H1 (cell line): Measurements from ENCODE around the gene TENT4A. TPM values are rescaled to one million over a fixed set of nuclear protein-coding genes. Genes with fewer than 3 reads are reported as not detected.

ENCODE experiments used
- CTCF ChIA-PET: fragments of 300-600 bp; sonication (Branson Sonifier 250); formaldehyde crosslinking; loops from one replicate; lab custom pipeline; 2021; ENCODE audit not compliant: partially characterized antibody; lab: Charles Lee
- POLR2A ChIA-PET: fragments of 300-600 bp; sonication (Branson Sonifier 250); formaldehyde crosslinking; loops from one replicate; lab custom pipeline; 2021; ENCODE audit warnings: inconsistent platforms; ENCODE audit not compliant: partially characterized antibody; lab: Charles Lee
- DNase-seq, 2 experiments: peaks; one replicate each; pipeline versions ENCODE4 v3.0.0 to v3.0.0-alpha.2; 2010 to 2022; ENCODE audit warnings: low spot score in 2 of 2, low read depth in 1 of 2, mixed read lengths in 1 of 2
- FAIRE-seq: peaks from 2 replicates; lab custom pipeline; 2011; peaks lifted over from hg19 to GRCh38; lab: Jason Lieb, UNC
- H2AFZ ChIP-seq: 2 replicates; pipeline ENCODE4 v1.8.1; 2012; ENCODE audit warnings: low read length, inconsistent platforms
- H2AK5ac ChIP-seq: 2 replicates; pipeline ENCODE4 v1.6.1; 2013; ENCODE audit warnings: low read depth, low read length
- H2BK120ac ChIP-seq: replicated peaks from 2 replicates; pipeline ENCODE3; 2013; ENCODE audit warnings: low read depth, low read length, inconsistent platforms
- H2BK12ac ChIP-seq: 2 replicates; pipeline ENCODE4 v1.6.1; 2013; ENCODE audit warnings: low read depth, low read length
- H2BK15ac ChIP-seq: 2 replicates; pipeline ENCODE4 v1.6.1; 2013; ENCODE audit warnings: low read length
- H2BK20ac ChIP-seq: 2 replicates; pipeline ENCODE4 v1.6.1; 2013; ENCODE audit warnings: low read length
- H2BK5ac ChIP-seq: 2 replicates; pipeline ENCODE4 v1.6.1; 2013; ENCODE audit warnings: low read depth, low read length
- H3K14ac ChIP-seq: 2 replicates; pipeline ENCODE4 v1.6.1; 2013; ENCODE audit warnings: inconsistent platforms; ENCODE audit not compliant: insufficient read length
- H3K18ac ChIP-seq: 2 replicates; pipeline ENCODE4 v1.6.1; 2013; ENCODE audit warnings: low read length; ENCODE audit errors: extremely low read depth
- H3K23ac ChIP-seq: 2 replicates; pipeline ENCODE4 v1.6.1; 2013; ENCODE audit warnings: inconsistent platforms; ENCODE audit not compliant: insufficient read length
- H3K23me2 ChIP-seq: 2 replicates; pipeline ENCODE4 v1.6.1; 2013; ENCODE audit warnings: low read depth, low read length
- H3K27ac ChIP-seq: 2 replicates; pipeline ENCODE4 v1.6.1; 2011; ENCODE audit warnings: low read depth, low read length, inconsistent platforms
- H3K27me3 ChIP-seq, 4 experiments: replicated peaks in 1 of 4; 1 replicate in 1 of 4; 2 replicates in 3 of 4; pipeline versions ENCODE4 v1.6.1 to v1.8.1; 2011 to 2013; ENCODE audit warnings: low read length in 3 of 4, mild to moderate bottlenecking in 3 of 4, inconsistent platforms in 2 of 4, mixed read lengths in 2 of 4, moderate library complexity in 1 of 4; ENCODE audit not compliant: control insufficient read depth in 3 of 4, insufficient read depth in 3 of 4; ENCODE audit errors: extremely low read depth in 1 of 4
- H3K36me3 ChIP-seq, 4 experiments: 2 replicates each; pipeline versions ENCODE4 v1.6.1 to v1.8.1; 2011 to 2013; ENCODE audit warnings: mild to moderate bottlenecking in 4 of 4, low read length in 3 of 4, moderate library complexity in 2 of 4, control low read depth in 1 of 4, inconsistent platforms in 1 of 4; ENCODE audit not compliant: insufficient read depth in 4 of 4, control insufficient read depth in 2 of 4
- H3K4ac ChIP-seq: replicated peaks from 2 replicates; pipeline ENCODE3; 2013; ENCODE audit warnings: low read length, low read depth, mixed read lengths, inconsistent platforms; ENCODE audit not compliant: insufficient read length
- H3K4me1 ChIP-seq, 4 experiments: replicated peaks in 1 of 4; 1 replicate in 1 of 4; 2 replicates in 3 of 4; pipeline versions ENCODE4 v1.6.1 to v1.8.1; 2011 to 2013; ENCODE audit warnings: low read length in 3 of 4, inconsistent platforms in 2 of 4, mixed read lengths in 1 of 4; ENCODE audit not compliant: insufficient read depth in 4 of 4, control insufficient read depth in 3 of 4
- H3K4me2 ChIP-seq, 2 experiments: 2 replicates each; pipeline versions ENCODE4 v1.6.1 to v1.8.1; 2011 to 2013; ENCODE audit warnings: low read depth in 2 of 2, low read length in 2 of 2, control low read depth in 1 of 2, inconsistent platforms in 1 of 2, mild to moderate bottlenecking in 1 of 2; ENCODE audit not compliant: insufficient read depth in 1 of 2
- H3K4me3 ChIP-seq, 4 experiments: fragments of 200-600, 300-600 bp in 1 of 4; sonication (generic), shearing (Covaris generic), sonication (Bioruptor Twin) in 1 of 4; 2 replicates each; pipeline versions ENCODE4 v1.5.1 to v1.8.1; 2011 to 2016; ENCODE audit warnings: low read length in 4 of 4, low read depth in 3 of 4, control low read depth in 2 of 4, inconsistent platforms in 2 of 4, mild to moderate bottlenecking in 2 of 4, mixed read lengths in 1 of 4, moderate library complexity in 1 of 4; ENCODE audit not compliant: insufficient read depth in 2 of 4; ENCODE audit errors: extremely low read depth in 1 of 4
- H3K56ac ChIP-seq: replicated peaks from 2 replicates; pipeline ENCODE3; 2013; ENCODE audit warnings: low read depth, mild to moderate bottlenecking, mixed read lengths, low read length, inconsistent platforms; ENCODE audit not compliant: insufficient read length
- H3K79me1 ChIP-seq: 2 replicates; pipeline ENCODE4 v1.6.1; 2013; ENCODE audit warnings: low read depth, low read length, control low read depth
- H3K79me2 ChIP-seq, 2 experiments: 2 replicates each; pipeline versions ENCODE4 v1.6.1 to v1.8.1; 2012 to 2013; ENCODE audit warnings: low read length in 2 of 2, mild to moderate bottlenecking in 2 of 2, inconsistent platforms in 1 of 2; ENCODE audit not compliant: insufficient read depth in 2 of 2, control insufficient read depth in 1 of 2
- H3K9ac ChIP-seq, 4 experiments: replicated peaks in 1 of 4; 1 replicate in 1 of 4; 2 replicates in 3 of 4; pipeline versions ENCODE4 v1.6.1 to v1.8.1; 2011 to 2013; ENCODE audit warnings: low read depth in 3 of 4, low read length in 3 of 4, control low read depth in 2 of 4, mild to moderate bottlenecking in 2 of 4, moderate library complexity in 2 of 4, inconsistent platforms in 1 of 4; ENCODE audit errors: extremely low read depth in 1 of 4
- H3K9me3 ChIP-seq, 2 experiments: 2 replicates each; pipeline versions ENCODE4 v1.6.1 to v1.8.1; 2012 to 2013; ENCODE audit warnings: mild to moderate bottlenecking in 2 of 2, moderate library complexity in 2 of 2, control low read depth in 1 of 2, inconsistent platforms in 1 of 2, low read depth in 1 of 2, low read length in 1 of 2, mixed read lengths in 1 of 2; ENCODE audit not compliant: insufficient read depth in 2 of 2
- H4K20me1 ChIP-seq, 2 experiments: replicated peaks in 1 of 2; 2 replicates each; pipeline versions ENCODE3 to v1.8.1; 2011 to 2013; ENCODE audit warnings: inconsistent platforms in 2 of 2, low read length in 2 of 2, mild to moderate bottlenecking in 1 of 2; ENCODE audit not compliant: insufficient read depth in 2 of 2, control insufficient read depth in 1 of 2
- H4K5ac ChIP-seq: 2 replicates; pipeline ENCODE4 v1.6.1; 2013; ENCODE audit warnings: low read length, low read depth, mixed read lengths, inconsistent platforms; ENCODE audit not compliant: insufficient read length
- H4K8ac ChIP-seq: 2 replicates; pipeline ENCODE4 v1.8.0; 2013; ENCODE audit warnings: mild to moderate bottlenecking, moderate library complexity, low read length, inconsistent platforms; ENCODE audit not compliant: insufficient read depth; ENCODE audit errors: extremely low read depth
- H4K91ac ChIP-seq: replicated peaks from 2 replicates; pipeline ENCODE3; 2013; ENCODE audit warnings: low read length, mixed read lengths, inconsistent platforms; ENCODE audit not compliant: insufficient read length
- CTBP2 ChIP-seq: IDR thresholded peaks from 2 replicates; pipeline ENCODE4 v1.7.0; 2011; ENCODE audit warnings: borderline replicate concordance, mild to moderate bottlenecking, moderate library complexity, mixed read lengths, low read length; ENCODE audit not compliant: insufficient read depth, insufficient read length
- SAP30 ChIP-seq: fragments of 300-600 bp; sonication (generic); IDR thresholded peaks from 2 replicates; pipeline ENCODE4 v1.7.1; 2012; ENCODE audit warnings: low read length, moderate library complexity, mild to moderate bottlenecking, inconsistent platforms; ENCODE audit not compliant: insufficient read depth, insufficient replicate concordance
- TBP ChIP-seq: IDR thresholded peaks from 2 replicates; pipeline ENCODE4 v1.6.1; 2011; ENCODE audit warnings: low read depth, low read length, improper control_type of control experiment
- YY1 ChIP-seq: IDR thresholded peaks from 2 replicates; pipeline ENCODE4 v1.6.1; 2011; ENCODE audit warnings: low read depth, mild to moderate bottlenecking, low read length
- WGBS, 2 experiments: shearing (Covaris generic) in 1 of 2; methylation state at CpG; one replicate each; pipeline versions ENCODE4 v1.1.6 to v1.1.7; 2013 to 2015; ENCODE audit warnings: low lambda C conversion rate in 2 of 2, mixed read lengths in 2 of 2, inconsistent platforms in 1 of 2, low coverage in 1 of 2, missing lambda C conversion rate in 1 of 2; ENCODE audit not compliant: insufficient replicate concordance in 2 of 2, insufficient coverage in 1 of 2, insufficient read length in 1 of 2; ENCODE audit errors: extremely low coverage in 1 of 2, missing lambda C conversion rate in 1 of 2; 5-methylcytosine and 5-hydroxymethylcytosine counted together
- polyA plus RNA-seq, 7 experiments: library from polyadenylated mRNA; depleted of rRNA in 3 of 7; stranded (reverse) in 5 of 7; unstranded in 2 of 7; fragments of >200 nt in 5 of 7; fragments of 200-250 nt in 2 of 7; gene quantifications; 1 replicate in 5 of 7; 2 replicates in 1 of 7; 4 replicates in 1 of 7; pipeline versions ENCODE4 v1.2.1 to v1.2.3, GENCODE V29; 2011 to 2013; ENCODE audit warnings: missing spikeins in 2 of 7, mixed read lengths in 2 of 7
- total RNA-seq: library from RNA; stranded (reverse); fragmentation: NEBNext Ultra II Directional; extraction: Animal tissue kit (Norgen Biotek cat#: 25700); gene quantifications from 2 replicates; pipeline ENCODE4 v1.2.1, GENCODE V29; 2021
- TF ChIP-seq, protein P1 (sequence below), 3 experiments: IDR thresholded peaks; 1 replicate in 2 of 3; 2 replicates in 1 of 3; pipeline versions ENCODE4 v1.5.1 to v1.6.1; 2011; ENCODE audit warnings: low read length in 3 of 3, mild to moderate bottlenecking in 3 of 3, inconsistent platforms in 2 of 3, low read depth in 1 of 3, moderate library complexity in 1 of 3; ENCODE audit not compliant: insufficient read depth in 1 of 3; ENCODE audit errors: control extremely low read depth in 1 of 3

TENT4A gene
- total and polyA plus RNA-seq, 2 of the 8 experiments (the other 6 are each of a cell fraction or from before 2014, with no cell fraction given) = 8.9 to 25.1 TPM

- peak overlapping the region; percentile 34; the same call in 1 of the 2 replicates for H2BK20ac ChIP-seq
- DNase-seq = no peak
- no peak overlapping the region for H2BK5ac ChIP-seq
- H4K91ac ChIP-seq = no peak overlapping the region
- ChIA-PET CTCF (no interaction called here), POLR2A (interaction anchor here (1.0 to 1.4 kb wide), 2 partner anchors 11 to 12 kb away, joined by 3 to 4 read pairs; no protein-coding TSS in a partner anchor)
- 97% methylated on average over 5 of the region's 5 CpGs; no CpG with 5 or more reads in 1 of the 2 experiments for WGBS, 2 experiments
- no peaks in the 10 kb centered on the region for H3K79me2 ChIP-seq
- no peak overlapping the region for H2AK5ac ChIP-seq
- no peaks in the 10 kb centered on the region for H3K79me1 ChIP-seq
- H3K27me3 ChIP-seq = no peaks in the 10 kb centered on the region; a peak in 1 of 7 replicates
- H4K8ac ChIP-seq = no peak overlapping the region
- no peak overlapping the region for H3K4me3 ChIP-seq
- no peak overlapping the region for H3K9ac ChIP-seq
- peaks cover 0 to 7% (median 0%) of the 10 kb centered on the region in 4 experiments; a peak in 1 of 8 replicates for H3K36me3 ChIP-seq
- TF ChIP-seq YY1 = peak; percentile 41; the same call in 1 of the 2 replicates
- no peak for TF ChIP-seq CTBP2
- TF ChIP-seq, protein P1, sequence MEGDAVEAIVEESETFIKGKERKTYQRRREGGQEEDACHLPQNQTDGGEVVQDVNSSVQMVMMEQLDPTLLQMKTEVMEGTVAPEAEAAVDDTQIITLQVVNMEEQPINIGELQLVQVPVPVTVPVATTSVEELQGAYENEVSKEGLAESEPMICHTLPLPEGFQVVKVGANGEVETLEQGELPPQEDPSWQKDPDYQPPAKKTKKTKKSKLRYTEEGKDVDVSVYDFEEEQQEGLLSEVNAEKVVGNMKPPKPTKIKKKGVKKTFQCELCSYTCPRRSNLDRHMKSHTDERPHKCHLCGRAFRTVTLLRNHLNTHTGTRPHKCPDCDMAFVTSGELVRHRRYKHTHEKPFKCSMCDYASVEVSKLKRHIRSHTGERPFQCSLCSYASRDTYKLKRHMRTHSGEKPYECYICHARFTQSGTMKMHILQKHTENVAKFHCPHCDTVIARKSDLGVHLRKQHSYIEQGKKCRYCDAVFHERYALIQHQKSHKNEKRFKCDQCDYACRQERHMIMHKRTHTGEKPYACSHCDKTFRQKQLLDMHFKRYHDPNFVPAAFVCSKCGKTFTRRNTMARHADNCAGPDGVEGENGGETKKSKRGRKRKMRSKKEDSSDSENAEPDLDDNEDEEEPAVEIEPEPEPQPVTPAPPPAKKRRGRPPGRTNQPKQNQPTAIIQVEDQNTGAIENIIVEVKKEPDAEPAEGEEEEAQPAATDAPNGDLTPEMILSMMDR (IDR thresholded peaks at IDR 0.05; ENCODE audit: control extremely low read depth in 1 of 3, insufficient read depth in 1 of 3, low read depth in 1 of 3, low read length in 3 of 3) = peak in 1 of 3 experiments; percentile 12; a peak in 1 of 4 replicates
- TF ChIP-seq TBP = no peak
- TF ChIP-seq SAP30 = no peak
- H4K5ac ChIP-seq = no peak overlapping the region
- no peak overlapping the region for H2AFZ ChIP-seq
- no peak overlapping the region for H3K27ac ChIP-seq
- no peaks in the 10 kb centered on the region for H3K4me1 ChIP-seq
- H3K18ac ChIP-seq = no peak overlapping the region
- no peak overlapping the region for H2BK12ac ChIP-seq
- no peak for FAIRE-seq
- H2BK120ac ChIP-seq = no peak overlapping the region
- H3K4me2 ChIP-seq = no peak overlapping the region
- no peak overlapping the region for H3K56ac ChIP-seq
- H3K9me3 ChIP-seq = peaks cover 15 to 19% of the 10 kb centered on the region in 2 experiments
- no peak overlapping the region for H2BK15ac ChIP-seq
- H4K20me1 ChIP-seq = no peaks in the 10 kb centered on the region
- no peak overlapping the region for H3K23ac ChIP-seq
- H3K23me2 ChIP-seq = no peaks in the 10 kb centered on the region
- H3K14ac ChIP-seq = no peak overlapping the region
- no peak overlapping the region for H3K4ac ChIP-seq
These were observed 37.3 kb upstream of the TENT4A start for GRCh38 chr5:6675784-6676491.
